Inferior parietal cortex (tissue), 1 donor: ENCODE data around the gene ABLIM2.

Experiments used
- DNase-seq: peaks from one replicate; pipeline ENCODE4 v3.0.0-alpha.2; 2016; ENCODE audit errors: extremely low spot score

Gene ABLIM2

DNA sequence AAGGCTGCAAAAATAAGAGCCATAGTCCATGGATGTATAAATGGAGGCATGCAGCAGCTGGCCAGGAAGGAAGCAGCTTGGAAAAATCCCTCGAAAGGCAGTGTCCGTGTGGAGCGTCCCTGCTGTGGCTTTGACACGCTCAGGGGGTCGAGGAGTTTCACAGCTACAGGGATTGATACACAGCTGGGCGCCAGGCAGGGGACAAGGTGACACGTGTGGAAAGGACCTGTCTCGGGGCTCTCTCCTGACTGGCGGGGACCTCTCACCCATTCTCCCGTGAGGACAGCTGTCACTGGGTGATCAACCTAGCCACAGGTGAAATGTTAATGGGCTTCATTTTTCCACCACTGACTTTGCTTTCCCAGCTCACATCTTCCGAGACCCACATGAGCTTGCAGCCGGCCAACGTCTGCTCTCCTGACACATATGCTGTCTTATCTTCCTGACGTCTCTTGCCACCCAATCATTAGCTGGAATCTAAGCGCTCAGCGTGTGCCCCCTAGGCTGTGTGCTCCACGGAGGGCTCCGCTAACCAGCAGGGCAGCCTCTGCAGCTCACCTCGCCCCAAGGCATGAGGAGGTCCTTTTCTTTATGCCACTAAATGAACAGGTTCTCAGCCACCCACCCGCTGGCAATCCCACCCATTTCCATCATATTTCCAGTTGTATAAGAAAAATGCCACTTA is 129.6 kb downstream of the ABLIM2 start:
- no peak for DNase-seq

- DNase-seq: no peak
These were observed 130.2 kb downstream of the ABLIM2 start for GRCh38 chr4:8028368-8028767.

DNA sequence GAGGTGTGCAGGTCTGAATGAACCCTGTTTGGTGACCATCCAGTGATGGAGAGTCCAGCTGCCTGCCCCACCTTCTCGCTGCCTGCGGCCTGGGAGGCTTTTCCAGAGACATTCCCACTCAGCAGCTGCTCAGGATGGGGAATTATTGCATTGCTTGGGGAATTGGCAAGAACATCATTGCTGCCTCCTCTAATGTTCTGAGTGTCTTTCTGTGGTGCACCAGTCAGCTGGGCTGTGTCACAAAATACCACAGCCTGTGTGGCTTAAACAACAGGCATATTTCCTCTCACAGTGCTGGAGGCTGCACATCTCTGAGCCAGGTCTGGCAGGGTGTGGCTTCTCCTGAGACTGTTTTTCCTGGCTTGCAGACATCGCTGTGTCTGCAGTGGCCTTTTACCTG is 132.2 kb downstream of the ABLIM2 start:
- DNase-seq: no peak

DNA sequence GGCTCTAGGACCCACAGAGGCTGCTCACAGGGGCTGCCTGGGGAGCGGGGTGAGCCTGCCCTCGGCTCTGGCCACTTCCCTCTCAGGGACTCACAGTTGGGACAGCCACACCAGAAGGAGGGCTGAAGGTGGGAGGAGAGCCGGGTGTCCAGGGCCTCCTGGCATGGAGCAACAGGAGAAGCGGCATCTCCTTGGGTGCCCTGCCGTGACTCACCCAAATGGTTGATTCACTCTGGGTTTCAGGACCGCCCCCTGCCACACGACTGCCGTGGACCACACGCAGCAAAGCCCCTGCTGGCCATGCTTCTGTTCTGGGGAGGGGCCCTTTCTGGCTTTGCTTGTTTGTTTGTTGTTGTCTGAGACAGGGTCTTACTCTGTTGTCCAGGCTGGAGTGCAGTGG is 132.9 kb downstream of the ABLIM2 start:
- no peak for DNase-seq

DNA sequence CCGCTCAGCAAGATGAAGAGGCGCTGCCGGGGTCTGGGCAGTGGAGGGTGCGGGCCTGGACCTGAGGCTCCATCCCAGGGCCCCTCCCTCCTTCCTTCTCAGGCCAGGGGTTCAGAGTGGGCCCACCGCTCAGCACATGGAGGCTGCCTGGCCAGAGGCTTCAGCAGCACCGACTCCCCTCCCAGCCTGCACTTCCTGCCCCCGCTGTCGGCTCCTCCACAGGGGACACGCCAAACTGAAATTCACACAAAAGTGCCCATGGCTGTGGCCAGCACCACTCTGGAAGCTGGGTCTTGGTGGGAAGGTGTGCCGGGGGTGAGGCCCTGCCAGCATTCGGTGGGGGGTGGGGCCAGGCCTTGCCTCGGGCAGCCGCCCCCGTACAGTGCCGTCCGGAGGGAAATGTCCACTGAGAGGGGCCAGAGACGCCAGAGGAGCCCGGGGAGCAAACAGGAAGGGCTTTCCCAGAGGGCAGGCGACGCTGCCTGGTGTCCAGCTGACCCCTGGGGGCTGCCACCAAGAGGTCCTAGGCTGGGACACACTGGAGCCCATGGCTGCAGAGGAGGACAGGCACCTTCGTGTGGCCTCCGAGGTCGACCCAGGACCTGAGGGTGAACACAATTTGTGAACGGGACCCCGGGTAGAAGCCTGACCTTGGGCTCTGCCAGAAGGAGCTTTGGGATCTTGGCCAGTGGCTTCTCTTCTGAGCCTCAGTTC is 134.4 kb downstream of the ABLIM2 start:
- DNase-seq: no peak

DNA sequence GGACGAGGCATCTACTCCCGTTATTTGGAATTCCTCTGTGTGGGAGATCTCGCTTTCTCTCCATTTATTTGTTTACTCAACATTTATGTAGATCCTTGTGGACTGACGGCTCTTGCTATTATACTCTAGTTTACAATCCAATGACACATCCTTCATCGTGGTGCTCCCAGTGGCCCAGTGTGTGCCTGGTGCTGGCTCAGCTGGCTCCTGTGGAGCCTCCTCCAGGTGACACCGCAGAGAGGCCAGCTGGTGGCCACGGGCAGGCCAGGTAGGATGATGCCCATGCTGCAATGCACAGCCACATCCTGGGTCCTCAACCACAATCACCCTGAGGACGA is 134.9 kb downstream of the ABLIM2 start:
- DNase-seq: no peak

DNA sequence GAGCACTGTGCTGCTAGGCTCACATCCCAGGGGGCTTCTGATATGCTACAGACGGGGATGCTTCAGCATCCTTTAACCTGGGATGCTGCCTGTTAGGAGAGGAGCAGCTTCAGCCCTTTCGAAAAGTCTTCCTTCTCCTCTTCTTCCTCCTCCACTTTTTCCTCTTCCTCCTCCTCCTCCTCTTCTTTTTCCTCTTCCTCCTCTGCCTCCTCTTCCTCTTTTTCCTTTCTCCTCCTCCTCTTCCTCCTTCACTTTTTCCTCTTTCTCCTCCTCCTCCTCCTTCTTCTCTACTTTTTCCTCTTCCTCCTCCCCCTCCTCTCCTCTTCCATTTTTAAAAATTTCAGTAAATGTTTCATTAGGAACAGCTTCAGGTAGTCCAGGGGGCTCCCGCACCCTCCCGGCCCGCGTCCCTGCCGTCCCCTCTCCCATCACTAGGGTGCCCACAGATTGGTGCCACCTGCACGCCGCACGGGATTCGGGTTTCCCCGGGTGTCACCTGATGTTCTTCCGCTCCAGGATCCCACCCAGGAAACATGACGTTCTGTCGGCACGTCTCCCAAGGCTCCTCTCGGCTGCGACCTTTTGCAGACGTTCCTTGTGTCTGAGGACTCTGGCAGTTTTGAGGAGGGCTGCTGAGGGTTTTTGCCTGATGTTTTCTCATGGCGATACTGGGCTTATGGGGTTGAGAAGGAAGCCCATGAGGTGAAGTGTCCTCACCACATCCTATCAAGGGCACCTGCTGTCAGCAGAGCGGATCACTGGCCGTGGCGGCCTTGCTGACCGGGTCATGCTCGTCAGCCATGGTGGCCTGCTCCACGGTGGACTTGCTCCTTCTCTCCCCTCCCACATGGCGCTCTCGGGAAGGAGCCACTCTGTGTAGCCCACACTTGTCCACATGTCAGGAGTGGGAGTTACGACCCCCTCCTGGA is 135.6 kb downstream of the ABLIM2 start:
- no peak for DNase-seq

- DNase-seq: no peak
These were observed 136.8 kb downstream of the ABLIM2 start for GRCh38 chr4:8021796-8022195.

GRCh38 chr4:8019396-8020365 is 138.9 kb downstream of the ABLIM2 start:
- peak; percentile 45 for DNase-seq

DNA sequence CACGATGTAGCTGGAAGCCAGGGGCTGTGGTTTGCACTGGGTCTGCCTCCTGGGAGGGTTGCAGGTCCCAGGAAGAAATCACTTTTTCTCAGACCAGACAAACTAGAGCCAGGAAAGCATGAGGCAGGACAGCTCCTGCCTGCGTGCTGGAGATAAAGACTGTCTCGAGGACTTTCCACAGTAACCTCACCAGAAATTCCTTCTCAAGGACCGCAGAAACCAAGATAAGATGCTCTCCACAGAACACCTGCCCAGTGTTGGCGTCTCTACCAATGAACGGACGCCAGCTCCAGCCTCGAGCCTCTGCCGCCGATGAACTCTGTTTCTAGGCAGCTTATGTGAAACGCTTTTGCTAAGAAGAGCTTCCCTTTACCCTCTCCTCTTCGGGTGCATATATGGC is 142.1 kb downstream of the ABLIM2 start:
- no peak for DNase-seq

- no peak for DNase-seq
These were observed 143.1 kb downstream of the ABLIM2 start for GRCh38 chr4:8015512-8015911.

DNA sequence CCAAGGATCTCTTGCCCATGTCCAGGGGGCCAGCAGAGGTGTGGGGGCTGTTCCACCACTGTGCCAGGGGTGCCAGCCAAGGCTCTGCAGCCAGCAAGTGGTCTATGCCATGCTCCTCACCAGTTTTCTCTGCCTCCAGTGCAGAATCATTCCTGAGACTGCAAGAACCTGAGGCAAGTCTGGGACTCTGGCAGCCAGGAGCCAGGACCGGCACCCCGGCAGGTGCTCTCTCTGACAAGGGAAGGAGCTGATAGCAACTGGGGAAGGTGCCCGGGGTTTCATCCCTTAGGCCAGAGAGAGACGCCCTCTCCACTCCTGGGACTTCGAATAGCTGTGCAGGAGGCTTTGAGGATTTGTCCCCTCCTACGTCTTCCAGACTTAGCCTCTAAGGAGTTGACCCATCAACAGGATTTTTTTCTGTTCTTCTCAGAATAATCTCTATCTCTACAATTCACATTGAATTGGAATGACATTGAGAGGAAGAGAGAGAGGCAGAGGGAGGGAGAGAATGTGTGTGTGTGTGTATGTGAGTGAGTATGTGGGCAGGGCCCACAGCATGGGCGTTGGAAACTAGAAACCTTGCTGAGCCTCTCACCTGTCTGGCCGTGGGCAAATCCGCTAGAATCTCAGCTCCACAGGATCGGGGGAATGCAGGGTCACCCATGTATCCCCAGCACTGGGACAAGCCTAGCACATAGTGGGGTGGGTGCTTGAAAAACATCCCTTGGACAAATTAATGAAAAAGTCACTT is 144.5 kb downstream of the ABLIM2 start:
- DNase-seq: no peak

DNA sequence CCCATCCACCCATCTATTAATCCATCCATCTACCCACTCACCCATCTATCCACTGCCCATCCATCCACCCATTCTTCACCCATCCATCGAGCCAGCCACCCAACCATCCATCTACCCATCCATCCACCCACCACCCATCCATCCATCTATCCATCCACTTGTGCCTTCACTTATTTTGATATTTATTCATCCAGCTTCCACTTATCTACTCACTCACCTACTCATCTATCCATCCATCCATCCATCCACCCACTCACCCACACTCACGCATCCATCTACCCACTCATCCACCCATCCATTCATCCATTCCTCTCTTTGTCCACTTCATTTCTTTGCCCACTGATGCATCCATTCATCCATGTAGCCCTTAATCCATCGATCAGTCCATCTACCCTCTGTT is 146.1 kb downstream of the ABLIM2 start:
- no peak for DNase-seq

- peak; percentile 69 for DNase-seq
These were observed 148.0 kb downstream of the ABLIM2 start for GRCh38 chr4:8010618-8011017.

DNA sequence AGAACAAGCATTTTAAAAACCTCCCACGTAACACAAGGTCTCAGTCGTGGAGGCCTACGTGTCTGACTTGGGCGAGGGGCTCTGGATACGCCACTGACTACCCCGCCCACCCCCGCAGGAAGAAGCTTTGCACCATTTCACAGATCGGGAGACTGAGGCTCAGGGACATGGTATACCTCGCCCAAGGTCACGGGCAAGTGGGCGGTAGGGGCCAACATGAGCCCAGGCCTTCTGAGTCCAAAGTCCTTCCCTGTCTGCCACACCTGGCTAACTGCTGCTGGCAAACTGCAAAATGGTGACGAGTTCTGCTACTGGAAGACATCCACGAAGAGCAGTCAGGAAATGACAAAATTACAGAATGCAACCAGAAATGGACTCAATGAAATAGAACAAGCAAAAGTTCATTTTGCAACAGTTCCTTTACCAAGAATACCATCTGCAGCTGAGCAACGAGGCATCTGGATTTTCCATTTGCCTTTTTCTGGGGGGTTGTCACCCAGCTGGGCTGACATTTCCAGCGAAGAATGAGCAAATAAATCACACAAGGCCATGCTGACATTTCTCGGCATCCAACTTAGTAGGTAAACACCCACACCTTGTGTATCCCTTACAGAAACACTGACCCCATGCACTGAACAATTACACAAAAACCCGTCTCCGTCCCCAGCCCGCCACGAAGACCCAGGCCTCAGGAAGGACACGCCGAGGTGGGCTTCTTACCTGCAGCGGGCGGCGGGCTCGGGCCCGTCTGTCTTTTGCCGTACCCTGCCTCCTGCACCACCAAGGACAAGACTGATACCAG is 148.7 kb downstream of the ABLIM2 start:
- no peak for DNase-seq

GRCh38 chr4:8009097-8009496 is 149.5 kb downstream of the ABLIM2 start:
- DNase-seq: no peak

DNA sequence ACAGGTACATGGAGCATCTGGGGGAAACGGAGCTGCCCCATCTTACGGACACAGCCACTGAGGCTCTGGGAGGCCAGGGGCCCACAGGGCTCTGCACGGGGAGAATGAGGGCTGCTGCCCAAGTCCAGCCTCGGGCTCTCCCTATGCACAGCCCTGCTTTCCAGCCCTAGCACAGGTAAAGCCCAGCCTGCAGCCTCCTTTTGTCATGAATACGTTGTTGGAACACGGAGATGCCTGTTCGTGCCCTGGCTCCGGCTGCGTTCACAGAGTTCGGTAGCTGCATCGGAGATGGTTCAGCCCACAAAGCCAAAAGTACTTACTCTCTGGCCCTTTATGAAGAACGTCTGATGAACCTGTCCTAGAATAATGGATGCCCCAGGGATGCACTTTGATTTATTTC is 150.2 kb downstream of the ABLIM2 start:
- DNase-seq: no peak

DNA sequence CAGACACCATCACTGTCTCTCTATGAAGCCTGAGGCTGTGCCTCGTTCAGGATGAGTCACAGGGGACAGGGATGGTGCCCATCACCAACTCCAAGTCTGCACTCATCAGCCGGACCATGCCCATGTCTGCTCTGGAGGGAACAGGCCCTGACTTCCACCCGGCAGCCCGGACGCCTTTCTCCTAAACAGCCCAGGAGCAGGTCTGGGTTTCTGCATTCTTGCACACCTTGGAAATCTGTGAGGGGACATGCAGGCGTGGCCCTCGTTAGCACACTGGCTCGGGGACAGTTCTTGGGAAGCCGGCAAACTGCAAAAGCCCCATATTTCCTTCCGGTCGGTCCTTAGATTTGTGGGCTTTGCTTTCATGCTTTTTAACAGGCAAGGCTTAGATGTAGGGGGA is 151.0 kb downstream of the ABLIM2 start:
- DNase-seq: no peak

GRCh38 chr4:8006471-8006870 is 152.1 kb downstream of the ABLIM2 start:
- no peak for DNase-seq

- DNase-seq: no peak
These were observed 152.8 kb downstream of the ABLIM2 start for GRCh38 chr4:8005814-8006215.
